HEK293 (cell line): ENCODE data around the gene CCSER2.
"Not testable (repeated sequence)": the region's sequence is repeated elsewhere in the genome, so short reads cannot be mapped to it uniquely, and the experiment has no call there.

Experiments
- CTCF ChIA-PET: fragments of 350-600 bp; formaldehyde crosslinking; extraction: SDS; loops from one replicate; lab custom pipeline; 2021; ENCODE audit warnings: antibody characterized with exemption; lab: Yijun Ruan, JAX
- POLR2A ChIA-PET: fragments of 300-600 bp; formaldehyde crosslinking; extraction: SDS; loops from one replicate; lab custom pipeline; 2020; ENCODE audit warnings: antibody characterized with exemption, inconsistent platforms; lab: Yijun Ruan, JAX
- H3K27ac ChIP-seq: fragments of 200-500 bp; sonication (Bioruptor generic); 2 replicates; pipeline ENCODE4 v1.5.1; 2014; ENCODE audit warnings: low read depth, low read length, control low read depth, inconsistent platforms; ENCODE audit errors: extremely low read depth
- H3K36me3 ChIP-seq, 2 experiments: fragments of 200-500 bp in 1 of 2; sonication (Bioruptor generic) in 1 of 2; 1 replicate in 1 of 2; 2 replicates in 1 of 2; pipeline ENCODE4 v1.5.1; 2014 to 2017; ENCODE audit warnings: inconsistent platforms in 2 of 2, low read length in 2 of 2; ENCODE audit not compliant: control insufficient read depth in 2 of 2, insufficient read depth in 1 of 2
- H3K4me1 ChIP-seq: fragments of 200-500 bp; sonication (Bioruptor generic); 2 replicates; pipeline ENCODE4 v1.5.1; 2014; ENCODE audit warnings: mild to moderate bottlenecking, low read length, inconsistent platforms; ENCODE audit not compliant: control insufficient read depth, insufficient read depth
- H3K4me3 ChIP-seq: 2 replicates; pipeline ENCODE4 v1.5.1; 2011; ENCODE audit warnings: low read depth, mild to moderate bottlenecking, control low read depth, low read length, moderate library complexity
- H3K9me3 ChIP-seq: fragments of 200-500 bp; sonication (Bioruptor generic); 2 replicates; pipeline ENCODE4 v1.5.1; 2014; ENCODE audit warnings: low read depth, low read length, inconsistent platforms; ENCODE audit not compliant: control insufficient read depth, insufficient read depth
- ELK4 ChIP-seq: IDR thresholded peaks from 2 replicates; pipeline ENCODE4 v1.6.1; 2011; ENCODE audit warnings: mild to moderate bottlenecking, low read depth, low read length, borderline replicate concordance
- ZBTB1 ChIP-seq: fragments of 450-650 bp; formaldehyde crosslinking; IDR thresholded peaks from 2 replicates; pipeline ENCODE4 v1.5.1; 2016; ENCODE audit warnings: missing biosample characterization, missing genetic modification characterization
- ZBTB11 ChIP-seq: fragments of 450-650 bp; formaldehyde crosslinking; conservative IDR thresholded peaks from 2 replicates; pipeline ENCODE4 v1.5.1; 2016; ENCODE audit warnings: low read depth, missing biosample characterization, missing genetic modification characterization
- ZFP37 ChIP-seq: fragments of 450-650 bp; formaldehyde crosslinking; IDR thresholded peaks from 2 replicates; pipeline ENCODE4 v1.5.1; 2016; ENCODE audit warnings: missing biosample characterization, missing genetic modification characterization
- ZFP41 ChIP-seq: fragments of 450-650 bp; formaldehyde crosslinking; IDR thresholded peaks from 2 replicates; pipeline ENCODE4 v1.5.1; 2016; ENCODE audit warnings: missing biosample characterization, missing genetic modification characterization, borderline replicate concordance
- ZNF280C ChIP-seq: fragments of 450-650 bp; formaldehyde crosslinking; IDR thresholded peaks from 2 replicates; pipeline ENCODE4 v1.5.1; 2016; ENCODE audit warnings: missing biosample characterization, missing genetic modification characterization
- ZNF354C ChIP-seq: fragments of 450-650 bp; formaldehyde crosslinking; IDR thresholded peaks from 2 replicates; pipeline ENCODE4 v1.5.1; 2016; ENCODE audit warnings: missing biosample characterization, missing genetic modification characterization, low read depth, borderline replicate concordance
- ZNF544 ChIP-seq: fragments of 450-650 bp; formaldehyde crosslinking; IDR thresholded peaks from 2 replicates; pipeline ENCODE4 v1.5.0; 2017; ENCODE audit warnings: missing biosample characterization, missing genetic modification characterization
- ZNF624 ChIP-seq: fragments of 450-650 bp; formaldehyde crosslinking; IDR thresholded peaks from 2 replicates; pipeline ENCODE4 v1.5.1; 2017; ENCODE audit warnings: missing biosample characterization, missing genetic modification characterization
- ZNF654 ChIP-seq: fragments of 450-650 bp; formaldehyde crosslinking; IDR thresholded peaks from 2 replicates; pipeline ENCODE4 v1.5.1; 2016; ENCODE audit warnings: low read depth, missing biosample characterization, missing genetic modification characterization
- ZNF658 ChIP-seq: fragments of 450-650 bp; formaldehyde crosslinking; IDR thresholded peaks from 2 replicates; pipeline ENCODE4; 2016; ENCODE audit warnings: missing biosample characterization, missing genetic modification characterization
- ZNF660 ChIP-seq: fragments of 450-650 bp; IDR thresholded peaks from 2 replicates; pipeline ENCODE4 v1.5.1; 2018; ENCODE audit warnings: missing biosample characterization, mild to moderate bottlenecking, missing genetic modification characterization
- ZNF677 ChIP-seq: fragments of 450-650 bp; IDR thresholded peaks from 2 replicates; pipeline ENCODE4 v1.5.0; 2018; ENCODE audit warnings: missing biosample characterization, mild to moderate bottlenecking, missing genetic modification characterization, moderate library complexity
- ZNF701 ChIP-seq: fragments of 450-650 bp; formaldehyde crosslinking; IDR thresholded peaks from 2 replicates; pipeline ENCODE4 v1.5.1; 2016; ENCODE audit warnings: missing biosample characterization, missing genetic modification characterization
- ZNF747 ChIP-seq: fragments of 450-650 bp; formaldehyde crosslinking; IDR thresholded peaks from 2 replicates; pipeline ENCODE4 v1.5.1; 2016; ENCODE audit warnings: missing biosample characterization, missing genetic modification characterization
- TF ChIP-seq, protein P1 (sequence below): fragments of 450-650 bp; formaldehyde crosslinking; optimal IDR thresholded peaks from 2 replicates; pipeline ENCODE3; 2016; ENCODE audit warnings: missing biosample characterization, mild to moderate bottlenecking, missing genetic modification characterization

The CCSER2 gene

DNA sequence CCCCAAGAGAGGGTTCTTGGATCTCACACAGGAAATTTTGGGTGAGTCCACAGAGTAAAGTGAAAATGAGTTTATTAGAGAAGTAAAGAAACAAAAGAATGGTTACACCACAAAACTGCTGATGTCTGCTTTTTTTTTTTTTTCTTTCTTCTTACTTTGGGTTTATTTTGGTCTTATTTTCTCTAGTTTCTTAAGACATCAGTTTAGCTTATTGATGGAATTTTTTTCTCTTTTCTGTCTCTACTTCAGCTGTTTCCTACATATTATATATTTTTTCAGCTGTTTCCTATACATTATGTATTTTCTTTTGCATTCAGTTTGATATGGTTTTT is 166.4 kb downstream of the CCSER2 start:
- H3K4me3 ChIP-seq, result no peak overlapping the region
- no peak overlapping the region for H3K27ac ChIP-seq
- H3K9me3 ChIP-seq, result no peaks in the 10 kb centered on the region; the same call in 1 of the 2 replicates
- H3K36me3 ChIP-seq, result no peaks in the 10 kb centered on the region
- ChIA-PET CTCF (interaction anchor here (0.5 to 0.9 kb wide), 2 partner anchors 119 to 722 kb away, joined by 3 read pairs; no protein-coding TSS in a partner anchor), POLR2A (interaction anchor here (0.6 to 0.7 kb wide), 2 partner anchors 20 to 28 kb away, joined by 3 to 4 read pairs; no protein-coding TSS in a partner anchor)
- 0 out of 2 replicates have a peak, but pooled peaks cover 2% of the 10 kb centered on the region for H3K4me1 ChIP-seq
- TF ChIP-seq ZNF701 (tag by site-specific recombination) (no peak), ZBTB1 (no peak), ZNF544 (tag by site-specific recombination) (no peak), ZNF658 (tag by site-specific recombination) (no peak), ZNF654 (no peak), ZNF624 (no peak), ZBTB11 (tag by site-specific recombination) (no peak), ZNF747 (tag by site-specific recombination) (no peak), ZNF660 (no peak), ZNF280C (tag by site-specific recombination) (no peak), ELK4 (no peak), ZFP37 (tag by site-specific recombination) (no peak)
- TF ChIP-seq, protein P1, sequence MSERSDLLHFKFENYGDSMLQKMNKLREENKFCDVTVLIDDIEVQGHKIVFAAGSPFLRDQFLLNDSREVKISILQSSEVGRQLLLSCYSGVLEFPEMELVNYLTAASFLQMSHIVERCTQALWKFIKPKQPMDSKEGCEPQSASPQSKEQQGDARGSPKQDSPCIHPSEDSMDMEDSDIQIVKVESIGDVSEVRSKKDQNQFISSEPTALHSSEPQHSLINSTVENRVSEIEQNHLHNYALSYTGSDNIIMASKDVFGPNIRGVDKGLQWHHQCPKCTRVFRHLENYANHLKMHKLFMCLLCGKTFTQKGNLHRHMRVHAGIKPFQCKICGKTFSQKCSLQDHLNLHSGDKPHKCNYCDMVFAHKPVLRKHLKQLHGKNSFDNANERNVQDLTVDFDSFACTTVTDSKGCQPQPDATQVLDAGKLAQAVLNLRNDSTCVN (tag by site-specific recombination), result no peak

DNA sequence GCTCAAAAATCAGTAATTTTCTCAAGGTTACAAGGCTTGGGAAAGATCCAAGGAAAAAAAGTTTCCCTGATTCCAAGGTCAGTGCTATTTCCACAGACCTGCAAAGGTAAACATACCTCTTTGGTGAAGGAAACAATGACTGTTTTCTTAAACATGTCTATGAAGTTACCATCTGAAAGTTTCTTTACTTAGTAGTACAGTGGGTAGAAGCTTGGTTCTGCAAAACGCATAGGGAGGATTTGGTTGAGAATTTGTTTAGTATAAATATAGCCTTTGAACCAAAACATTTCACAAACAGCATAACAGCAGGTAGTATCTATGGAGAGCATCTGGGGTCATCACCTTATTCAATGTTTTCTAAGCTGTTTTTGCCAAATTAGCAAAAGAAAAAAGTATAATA is 169.6 kb downstream of the CCSER2 start:
- POLR2A ChIA-PET, result no interaction called here
- CTCF ChIA-PET, result interaction anchor here (0.7 kb wide), 1 partner anchor 39 kb away, joined by 4 read pairs; no protein-coding TSS in a partner anchor
- no peaks in the 10 kb centered on the region; a peak in 1 of 3 replicates for H3K36me3 ChIP-seq
- no peak for TF ChIP-seq ZNF354C (tag by site-specific recombination)
- TF ChIP-seq ZNF677 (tag by site-specific recombination), result no peak
- TF ChIP-seq ZFP41 (tag by site-specific recombination), result no peak
- 0 out of 2 replicates have a peak, but pooled peaks cover 2% of the 10 kb centered on the region for H3K4me1 ChIP-seq
- no peak overlapping the region for H3K4me3 ChIP-seq
- H3K9me3 ChIP-seq, result no peaks in the 10 kb centered on the region; the same call in 1 of the 2 replicates
- H3K27ac ChIP-seq, result no peak overlapping the region

DNA sequence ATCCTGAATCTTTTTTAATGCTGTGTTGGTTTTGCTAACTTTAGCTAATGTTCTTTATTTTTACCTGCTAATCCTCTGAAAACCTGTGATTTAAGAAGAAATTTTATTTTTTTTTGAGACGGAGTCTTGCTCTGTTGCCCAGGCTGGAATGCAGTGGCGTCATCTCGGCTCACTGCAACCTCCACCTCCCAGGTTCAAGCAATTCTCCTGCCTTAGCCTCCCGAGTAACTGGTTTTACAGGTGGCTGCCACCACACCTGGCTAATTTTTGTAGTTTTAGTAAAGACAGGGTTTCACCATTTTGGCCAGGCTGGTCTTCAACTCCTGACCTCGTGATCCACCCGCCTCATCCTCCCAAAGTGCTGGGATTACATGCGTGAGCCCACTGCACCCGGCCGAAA is 170.7 kb downstream of the CCSER2 start:
- CTCF ChIA-PET, H3K9me3 ChIP-seq, H3K27ac ChIP-seq, H3K4me3 ChIP-seq, POLR2A ChIA-PET, H3K4me1 ChIP-seq, H3K36me3 ChIP-seq: not testable (repeated sequence)
